Panc1 (cell line): Measurements from ENCODE around the gene ARFGAP1. TPM values are rescaled to one million over a fixed set of nuclear protein-coding genes. Genes with fewer than 3 reads are reported as not detected.

Experiments used
- ATAC-seq: fragments of 200-7000 bp; cut with Tn5 transposase; 2 replicates; pipeline ENCODE4 v1.9.1; 2020; ENCODE audit warnings: mild to moderate bottlenecking, moderate library complexity
- BruUV-seq: library from RNA; stranded (reverse); fragments of 400-500 nt; replicated peaks from 2 replicates; lab custom pipeline; 2021; lab: Mats Ljungman, UMichigan
- CTCF ChIA-PET: fragments of 300-600 bp; sonication (Branson Sonifier 250); formaldehyde crosslinking; loops from one replicate; lab custom pipeline; 2022; ENCODE audit warnings: antibody characterized with exemption; lab: Charles Lee
- POLR2A ChIA-PET: fragments of 300-600 bp; sonication (Branson Sonifier 250); formaldehyde crosslinking; loops from one replicate; lab custom pipeline; 2022; ENCODE audit warnings: antibody characterized with exemption; lab: Charles Lee
- DNase-seq: peaks from one replicate; pipeline ENCODE4 v3.0.0-alpha.2; 2010; ENCODE audit warnings: low read depth, low spot score
- H3K27ac ChIP-seq: 2 replicates; pipeline ENCODE4 v1.5.1; 2011; ENCODE audit warnings: mild to moderate bottlenecking, low read length, inconsistent platforms
- H3K27me3 ChIP-seq: fragments of 200-500 bp; sonication (Bioruptor generic); 2 replicates; pipeline ENCODE4 v1.6.0; 2014; ENCODE audit warnings: low read length, inconsistent platforms; ENCODE audit not compliant: control insufficient read depth, insufficient read depth
- H3K36me3 ChIP-seq: fragments of 200-500 bp; sonication (Bioruptor generic); 2 replicates; pipeline ENCODE4 v1.5.1; 2014; ENCODE audit warnings: inconsistent platforms, mild to moderate bottlenecking, low read length, moderate library complexity; ENCODE audit not compliant: control insufficient read depth, insufficient read depth
- H3K4me1 ChIP-seq: 2 replicates; pipeline ENCODE4 v1.5.1; 2011; ENCODE audit warnings: inconsistent platforms, mild to moderate bottlenecking, low read length, moderate library complexity; ENCODE audit not compliant: control insufficient read depth, insufficient read depth
- H3K4me3 ChIP-seq, 2 experiments: 2 replicates each; pipeline ENCODE4 v1.5.1; 2011 to 2012; ENCODE audit warnings: low read depth in 2 of 2, low read length in 2 of 2, mild to moderate bottlenecking in 2 of 2, inconsistent platforms in 1 of 2, moderate library complexity in 1 of 2
- H3K9me3 ChIP-seq: fragments of 200-500 bp; sonication (Bioruptor generic); 2 replicates; pipeline ENCODE4 v1.5.1; 2014; ENCODE audit warnings: low read depth, mild to moderate bottlenecking, inconsistent platforms, low read length, moderate library complexity; ENCODE audit not compliant: control insufficient read depth, insufficient read depth
- POLR2AphosphoS5 ChIP-seq: IDR thresholded peaks from 2 replicates; pipeline ENCODE4 v1.6.1; 2012; ENCODE audit warnings: mild to moderate bottlenecking, low read depth, low read length, moderate library complexity
- SIN3A ChIP-seq: IDR thresholded peaks from 2 replicates; pipeline ENCODE4 v1.6.1; 2012; ENCODE audit warnings: low read depth, mild to moderate bottlenecking, low read length, moderate library complexity, borderline replicate concordance; ENCODE audit not compliant: insufficient read depth
- TCF7L2 ChIP-seq: IDR thresholded peaks from 2 replicates; pipeline ENCODE4 v1.6.1; 2011; ENCODE audit warnings: mild to moderate bottlenecking, low read depth, low read length, inconsistent platforms
- in situ Hi-C: cut with HindIII; loops from 2 replicates; pipeline ENCODE4 v1.10.0; 2016; ENCODE audit warnings: low sequenced_read_pairs, low pct_unique_long_range_greater_than_20kb
- intact Hi-C: fragments of 100-400 bp; cut with micrococcal nuclease; formaldehyde crosslinking; loops from one replicate; pipeline ENCODE4 v1.10.0; 2022; ENCODE audit not compliant: unreplicated experiment
- total RNA-seq: library from RNA; stranded (reverse); gene quantifications from one replicate; pipeline ENCODE4 v1.2.1, GENCODE V29; 2021; ENCODE audit not compliant: unreplicated experiment
- TF ChIP-seq, protein P1 (sequence below): fragments of 450-650 bp; IDR thresholded peaks from 2 replicates; pipeline ENCODE4 v1.5.1; 2017; ENCODE audit warnings: mild to moderate bottlenecking
- TF ChIP-seq, protein P2 (sequence below), 2 experiments: IDR thresholded peaks; 2 replicates each; pipeline ENCODE4 v1.6.1; 2011 to 2012; ENCODE audit warnings: low read depth in 2 of 2, control low read depth in 1 of 2, low read length in 1 of 2, mild to moderate bottlenecking in 1 of 2, moderate library complexity in 1 of 2; ENCODE audit not compliant: insufficient read depth in 1 of 2

Gene ARFGAP1
- total RNA-seq, 1 experiment from 2014 or later = 110 TPM

DNA sequence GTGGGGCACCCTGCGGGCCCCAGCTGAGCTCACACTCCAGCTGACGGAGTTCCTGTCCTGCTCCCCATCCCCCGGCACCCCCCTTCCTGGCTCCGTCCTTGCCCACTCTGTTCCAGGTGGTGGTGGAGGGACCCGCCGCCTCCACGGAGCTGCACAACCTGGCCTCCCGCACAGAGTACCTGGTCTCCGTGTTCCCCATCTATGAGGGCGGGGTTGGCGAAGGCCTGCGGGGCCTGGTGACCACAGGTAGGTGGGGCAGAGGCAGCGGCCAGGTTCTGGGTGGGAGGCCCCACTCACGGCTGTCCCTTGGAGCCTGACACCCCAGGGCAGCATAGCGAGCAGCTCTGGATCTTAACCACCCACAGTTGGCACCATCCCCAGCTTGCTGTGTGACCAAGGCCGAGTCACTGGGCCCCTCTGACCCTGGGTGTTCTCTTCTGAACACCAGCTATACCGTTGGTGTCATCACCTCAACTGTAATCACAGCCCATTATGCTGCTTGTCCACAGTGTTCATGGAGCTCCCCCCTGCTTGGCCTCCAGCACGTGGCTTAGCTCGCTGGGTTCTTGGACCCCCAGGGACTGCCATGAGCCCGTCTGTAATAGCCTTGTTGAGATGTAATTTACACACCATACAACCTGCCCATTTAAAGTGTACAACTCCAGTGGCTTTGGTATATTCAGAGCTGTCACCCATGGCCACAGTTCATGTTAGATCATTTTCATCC lies 37.8 kb downstream of the ARFGAP1 start:
- H3K27me3 ChIP-seq = no peaks in the 10 kb centered on the region
- no peak overlapping the region for H3K4me3 ChIP-seq
- no peaks in the 10 kb centered on the region; the same call in 1 of the 2 replicates for H3K4me1 ChIP-seq
- TF ChIP-seq POLR2AphosphoS5 (no peak), SIN3A (no peak), TCF7L2 (no peak)
- TF ChIP-seq, protein P1, sequence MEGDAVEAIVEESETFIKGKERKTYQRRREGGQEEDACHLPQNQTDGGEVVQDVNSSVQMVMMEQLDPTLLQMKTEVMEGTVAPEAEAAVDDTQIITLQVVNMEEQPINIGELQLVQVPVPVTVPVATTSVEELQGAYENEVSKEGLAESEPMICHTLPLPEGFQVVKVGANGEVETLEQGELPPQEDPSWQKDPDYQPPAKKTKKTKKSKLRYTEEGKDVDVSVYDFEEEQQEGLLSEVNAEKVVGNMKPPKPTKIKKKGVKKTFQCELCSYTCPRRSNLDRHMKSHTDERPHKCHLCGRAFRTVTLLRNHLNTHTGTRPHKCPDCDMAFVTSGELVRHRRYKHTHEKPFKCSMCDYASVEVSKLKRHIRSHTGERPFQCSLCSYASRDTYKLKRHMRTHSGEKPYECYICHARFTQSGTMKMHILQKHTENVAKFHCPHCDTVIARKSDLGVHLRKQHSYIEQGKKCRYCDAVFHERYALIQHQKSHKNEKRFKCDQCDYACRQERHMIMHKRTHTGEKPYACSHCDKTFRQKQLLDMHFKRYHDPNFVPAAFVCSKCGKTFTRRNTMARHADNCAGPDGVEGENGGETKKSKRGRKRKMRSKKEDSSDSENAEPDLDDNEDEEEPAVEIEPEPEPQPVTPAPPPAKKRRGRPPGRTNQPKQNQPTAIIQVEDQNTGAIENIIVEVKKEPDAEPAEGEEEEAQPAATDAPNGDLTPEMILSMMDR = no peak
- TF ChIP-seq, protein P2, sequence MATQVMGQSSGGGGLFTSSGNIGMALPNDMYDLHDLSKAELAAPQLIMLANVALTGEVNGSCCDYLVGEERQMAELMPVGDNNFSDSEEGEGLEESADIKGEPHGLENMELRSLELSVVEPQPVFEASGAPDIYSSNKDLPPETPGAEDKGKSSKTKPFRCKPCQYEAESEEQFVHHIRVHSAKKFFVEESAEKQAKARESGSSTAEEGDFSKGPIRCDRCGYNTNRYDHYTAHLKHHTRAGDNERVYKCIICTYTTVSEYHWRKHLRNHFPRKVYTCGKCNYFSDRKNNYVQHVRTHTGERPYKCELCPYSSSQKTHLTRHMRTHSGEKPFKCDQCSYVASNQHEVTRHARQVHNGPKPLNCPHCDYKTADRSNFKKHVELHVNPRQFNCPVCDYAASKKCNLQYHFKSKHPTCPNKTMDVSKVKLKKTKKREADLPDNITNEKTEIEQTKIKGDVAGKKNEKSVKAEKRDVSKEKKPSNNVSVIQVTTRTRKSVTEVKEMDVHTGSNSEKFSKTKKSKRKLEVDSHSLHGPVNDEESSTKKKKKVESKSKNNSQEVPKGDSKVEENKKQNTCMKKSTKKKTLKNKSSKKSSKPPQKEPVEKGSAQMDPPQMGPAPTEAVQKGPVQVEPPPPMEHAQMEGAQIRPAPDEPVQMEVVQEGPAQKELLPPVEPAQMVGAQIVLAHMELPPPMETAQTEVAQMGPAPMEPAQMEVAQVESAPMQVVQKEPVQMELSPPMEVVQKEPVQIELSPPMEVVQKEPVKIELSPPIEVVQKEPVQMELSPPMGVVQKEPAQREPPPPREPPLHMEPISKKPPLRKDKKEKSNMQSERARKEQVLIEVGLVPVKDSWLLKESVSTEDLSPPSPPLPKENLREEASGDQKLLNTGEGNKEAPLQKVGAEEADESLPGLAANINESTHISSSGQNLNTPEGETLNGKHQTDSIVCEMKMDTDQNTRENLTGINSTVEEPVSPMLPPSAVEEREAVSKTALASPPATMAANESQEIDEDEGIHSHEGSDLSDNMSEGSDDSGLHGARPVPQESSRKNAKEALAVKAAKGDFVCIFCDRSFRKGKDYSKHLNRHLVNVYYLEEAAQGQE (IDR thresholded peaks at IDR 0.05; ENCODE audit: insufficient read depth in 1 of 2, low read depth in 2 of 2, low read length in 1 of 2) = no peak
- no peak overlapping the region for H3K27ac ChIP-seq
- CTCF ChIA-PET = interaction anchor here (1.0 to 1.6 kb wide), 2 partner anchors 71 to 95 kb away, joined by 3 to 14 read pairs; no protein-coding TSS in a partner anchor
- in situ Hi-C loops (no loop called here), intact Hi-C loops (no loop called here)
- H3K36me3 ChIP-seq = no peaks in the 10 kb centered on the region
- no peaks in the 10 kb centered on the region for H3K9me3 ChIP-seq
- DNase-seq = no peak
- POLR2A ChIA-PET = interaction anchor here (0.6 kb wide), 1 partner anchor 501 kb away, joined by 10 read pairs; no protein-coding TSS in a partner anchor
- peak; percentile 20; the same call in 1 of the 2 replicates for ATAC-seq
- BruUV-seq = no TSS peak

DNA sequence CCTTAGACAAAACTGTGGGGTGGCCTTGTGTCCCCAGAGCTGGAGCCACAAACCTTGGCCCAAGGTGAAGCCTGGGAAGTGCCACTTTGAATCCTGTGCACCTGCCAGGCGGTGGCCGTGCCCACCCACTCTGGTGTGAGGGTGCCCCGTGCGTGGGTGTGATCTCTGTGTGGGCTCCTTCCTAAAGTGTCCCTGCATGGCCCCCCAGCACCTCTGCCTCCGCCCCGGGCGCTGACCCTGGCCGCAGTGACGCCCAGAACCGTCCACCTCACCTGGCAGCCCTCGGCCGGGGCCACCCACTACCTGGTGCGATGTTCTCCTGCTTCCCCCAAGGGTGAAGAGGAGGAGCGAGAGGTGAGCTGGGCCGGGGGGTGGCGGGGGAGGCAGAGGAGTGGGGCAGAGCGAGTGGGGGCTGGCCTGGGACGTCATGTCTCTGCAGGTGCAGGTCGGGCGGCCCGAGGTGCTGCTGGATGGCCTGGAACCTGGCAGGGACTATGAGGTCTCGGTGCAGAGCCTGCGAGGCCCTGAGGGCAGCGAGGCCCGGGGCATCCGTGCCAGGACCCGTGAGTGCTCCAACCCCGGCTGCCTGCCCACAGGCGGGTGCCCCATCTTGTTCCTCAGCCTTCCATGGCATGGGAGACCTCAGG lies 38.7 kb downstream of the ARFGAP1 start:
- no peaks in the 10 kb centered on the region for H3K27me3 ChIP-seq

More for the DNA sequence above, 38.7 kb downstream of the ARFGAP1 start:
- no peak overlapping the region for H3K4me3 ChIP-seq
- no peak for DNase-seq
- ATAC-seq = no peak
- H3K9me3 ChIP-seq = no peaks in the 10 kb centered on the region
- H3K27ac ChIP-seq = no peak overlapping the region
- BruUV-seq = no TSS peak
- ChIA-PET CTCF (interaction anchor here (1.6 kb wide), 1 partner anchor 71 kb away, joined by 14 read pairs; no protein-coding TSS in a partner anchor), POLR2A (no interaction called here)
- intact Hi-C loops (no loop called here), in situ Hi-C loops (no loop called here)
- H3K36me3 ChIP-seq = no peaks in the 10 kb centered on the region
- TF ChIP-seq, protein P2 (IDR thresholded peaks at IDR 0.05; ENCODE audit: insufficient read depth in 1 of 2, low read depth in 2 of 2, low read length in 1 of 2) = no peak
- TF ChIP-seq, protein P1 = no peak
- no peak for TF ChIP-seq TCF7L2
- TF ChIP-seq POLR2AphosphoS5 = no peak
- TF ChIP-seq SIN3A = no peak
- no peaks in the 10 kb centered on the region; the same call in 1 of the 2 replicates for H3K4me1 ChIP-seq
